ENCODE data around the gene ARL4D.

The ARL4D gene

GRCh38 chr17:43406676-43407645, 8.2 kb downstream of the ARL4D start:
- no peak overlapping the region for H3K27ac ChIP-seq
- TF ChIP-seq CTCF (IDR thresholded peaks at IDR 0.05) (no peak), ZFX (IDR thresholded peaks at IDR 0.05; ENCODE audit: borderline replicate concordance) (no peak)

- no peak overlapping the region for H3K27ac ChIP-seq
- no peak for TF ChIP-seq CTCF (IDR thresholded peaks at IDR 0.05)
- TF ChIP-seq ZFX (IDR thresholded peaks at IDR 0.05; ENCODE audit: borderline replicate concordance), result no peak
Measured at GRCh38 chr17:43409131-43409530, 10.3 kb downstream of the ARL4D start.

GRCh38 chr17:43410557-43411368, 12.0 kb downstream of the ARL4D start:
- TF ChIP-seq ZFX (IDR thresholded peaks at IDR 0.05; ENCODE audit: borderline replicate concordance) (no peak), CTCF (IDR thresholded peaks at IDR 0.05) (no peak)
- no peak overlapping the region for H3K27ac ChIP-seq

- H3K27ac ChIP-seq, result no peak overlapping the region
- TF ChIP-seq CTCF (IDR thresholded peaks at IDR 0.05) (no peak), ZFX (IDR thresholded peaks at IDR 0.05; ENCODE audit: borderline replicate concordance) (no peak)
Measured at GRCh38 chr17:43411369-43411677, 12.5 kb downstream of the ARL4D start.

- TF ChIP-seq ZFX (IDR thresholded peaks at IDR 0.05; ENCODE audit: borderline replicate concordance), result no peak
- no peak for TF ChIP-seq CTCF (IDR thresholded peaks at IDR 0.05)
- no peak overlapping the region for H3K27ac ChIP-seq
Measured at GRCh38 chr17:43411749-43412148, 13.0 kb downstream of the ARL4D start.

- no peak overlapping the region for H3K27ac ChIP-seq
- TF ChIP-seq CTCF (IDR thresholded peaks at IDR 0.05) (no peak), ZFX (IDR thresholded peaks at IDR 0.05; ENCODE audit: borderline replicate concordance) (no peak)
Measured at GRCh38 chr17:43412166-43412565, 13.4 kb downstream of the ARL4D start.

All from 22Rv1 (cell line).